ENCODE data around the gene CLNK.

GRCh38 chr4:10466161-10466560, 218.4 kb downstream of the CLNK start:
- no peak for TF ChIP-seq CTCF (IDR thresholded peaks at IDR 0.05)
- no peak for TF ChIP-seq MAX (IDR thresholded peaks at IDR 0.05)
- no peak for TF ChIP-seq BHLHE40 (IDR thresholded peaks at IDR 0.05; ENCODE audit: low read depth, low read length)
- TF ChIP-seq POLR2A (IDR thresholded peaks at IDR 0.05; ENCODE audit: low read length): no peak
- TF ChIP-seq NFE2L2 (conservative IDR thresholded peaks at IDR 0.05; ENCODE audit: low read length): no peak
